Ascending aorta (tissue), 2 donors: ENCODE results near the gene ATF2. TPM values are rescaled to one million over a fixed set of nuclear protein-coding genes. Genes with fewer than 3 reads are reported as not detected.

ENCODE experiments used
- DNase-seq, 2 donors: peaks; one replicate each; pipeline ENCODE4 v3.0.0-alpha.2; 2019; ENCODE audit warnings: low spot score in 2 of 2
- H3K27ac ChIP-seq, 2 donors: fragments of 200-600 bp; sonication (generic); one replicate each; pipeline ENCODE4 v1.5.1; 2016 to 2017; ENCODE audit warnings: mild to moderate bottlenecking in 1 of 2
- H3K27me3 ChIP-seq: fragments of 200-600 bp; sonication (generic); one replicate; pipeline ENCODE4 v1.5.1; 2017
- H3K36me3 ChIP-seq, 2 donors: fragments of 200-600 bp; sonication (generic); one replicate each; pipeline ENCODE4 v1.5.1; 2016
- H3K4me1 ChIP-seq, 2 donors: fragments of 200-600 bp; sonication (generic); one replicate each; pipeline ENCODE4 v1.5.1; 2016 to 2017; ENCODE audit warnings: mild to moderate bottlenecking in 1 of 2
- H3K4me3 ChIP-seq, 2 donors: fragments of 200-600 bp; sonication (generic); one replicate each; pipeline ENCODE4 v1.5.1; 2016 to 2017; ENCODE audit warnings: mild to moderate bottlenecking in 1 of 2
- H3K9me3 ChIP-seq, 2 donors: fragments of 200-600 bp; sonication (generic); one replicate each; pipeline ENCODE4 v1.5.1; 2016
- CTCF ChIP-seq, 3 experiments: fragments of 200-600 bp in 2 of 3; fragments of 450-650 bp in 1 of 3; sonication (generic) in 2 of 3; IDR thresholded peaks; one replicate each; pipeline ENCODE4 v1.5.1; 2016 to 2019; ENCODE audit warnings: antibody characterized with exemption in 3 of 3, mild to moderate bottlenecking in 1 of 3, moderate library complexity in 1 of 3
- intact Hi-C: fragments of 100-400 bp; cut with DNase I; formaldehyde crosslinking; loops from one replicate; pipeline ENCODE4 v1.15.1; 2023
- total RNA-seq: library from RNA; depleted of rRNA; stranded (reverse); fragments of >200 nt; gene quantifications from one replicate; pipeline ENCODE4 v1.1.0, GENCODE V29; 2016

The ATF2 gene
- total RNA-seq, 1 donor from 2014 or later = 84.8 TPM

- Histone ChIP-seq H3K27ac (no peak overlapping the region), H3K4me1 (peaks cover 0 to 2% of the 10 kb centered on the region in 2 donors), H3K27me3 (no peaks in the 10 kb centered on the region), H3K36me3 (peaks cover 0 to 15% of the 10 kb centered on the region in 2 donors), H3K4me3 (no peak overlapping the region), H3K9me3 (no peaks in the 10 kb centered on the region)
- TF ChIP-seq CTCF (IDR thresholded peaks at IDR 0.05) = no peak
- intact Hi-C loops = no loop called here
- DNase-seq = no peak
Observed at GRCh38 chr2:175137793-175138192, 30.2 kb downstream of the ATF2 start.

DNA sequence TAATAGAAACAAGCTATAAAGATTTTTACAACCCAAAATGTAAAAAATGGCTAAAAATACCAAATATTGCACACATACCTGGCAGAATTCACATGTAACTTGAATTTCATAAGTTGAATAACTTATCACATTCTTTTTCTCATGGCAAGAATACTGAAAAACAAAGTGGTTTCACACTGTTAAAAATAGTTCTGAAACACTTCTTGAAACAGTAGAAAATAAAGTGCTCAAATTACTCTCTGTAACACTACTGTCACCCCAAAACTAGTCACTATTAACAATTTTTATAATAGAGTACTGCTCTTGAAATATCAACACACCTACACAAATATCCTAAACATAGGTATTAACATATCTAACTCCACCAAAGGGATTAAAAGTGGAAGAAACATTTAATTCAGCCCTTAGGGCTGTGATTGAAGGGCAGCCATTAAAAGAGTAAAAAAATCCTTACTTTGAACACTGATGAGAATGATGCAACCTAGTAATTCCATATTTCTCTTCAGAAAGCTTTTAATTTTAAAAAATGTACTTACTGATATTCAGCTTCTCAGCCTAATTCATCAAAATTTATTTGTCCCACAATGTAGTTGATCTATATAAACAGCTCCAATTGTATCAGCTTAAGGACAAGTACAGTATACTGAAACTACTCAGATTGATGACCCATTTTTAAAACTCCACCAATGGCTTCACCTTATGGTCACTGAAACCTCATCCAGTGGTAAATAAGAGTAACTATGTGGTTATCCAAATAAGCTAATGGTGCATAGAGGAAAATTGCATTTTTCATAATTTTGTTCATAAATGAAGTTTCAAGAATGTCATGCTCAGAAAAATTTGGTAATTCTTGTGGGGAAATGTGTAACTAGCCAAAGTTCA is 31.4 kb downstream of the ATF2 start:
- intact Hi-C loops = no loop called here
- peaks cover 0 to 15% of the 10 kb centered on the region in 2 donors for H3K36me3 ChIP-seq

DNA sequence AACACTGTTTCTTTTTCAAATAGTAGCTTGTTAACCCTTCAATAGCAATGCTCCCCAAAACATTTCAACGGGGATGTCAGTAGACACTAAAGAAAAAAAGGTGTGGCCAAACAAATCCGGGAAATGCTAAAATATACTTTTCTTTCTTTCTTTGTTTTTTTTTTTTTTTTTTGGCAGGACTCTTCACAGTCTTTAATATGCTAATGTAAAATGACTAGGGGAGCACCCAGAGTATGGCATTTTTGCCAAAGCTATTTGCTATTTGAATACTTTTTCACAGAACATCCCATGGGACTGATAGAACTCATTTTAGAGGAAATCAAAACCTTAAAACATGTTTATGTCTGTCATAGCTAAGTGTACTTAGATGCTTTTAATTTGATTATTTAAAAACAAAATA is 32.1 kb downstream of the ATF2 start:
- Histone ChIP-seq H3K9me3 (no peaks in the 10 kb centered on the region), H3K4me1 (peaks cover 0 to 2% of the 10 kb centered on the region in 2 donors), H3K27ac (no peak overlapping the region), H3K4me3 (no peak overlapping the region), H3K27me3 (no peaks in the 10 kb centered on the region), H3K36me3 (peaks cover 0 to 15% of the 10 kb centered on the region in 2 donors)
- no peak for DNase-seq
- intact Hi-C loops = no loop called here
- TF ChIP-seq CTCF (IDR thresholded peaks at IDR 0.05) = no peak

More for the DNA sequence above, 31.4 kb downstream of the ATF2 start:
- H3K9me3 ChIP-seq = no peaks in the 10 kb centered on the region
- H3K27ac ChIP-seq = no peak overlapping the region
- no peak for TF ChIP-seq CTCF (IDR thresholded peaks at IDR 0.05)
- no peaks in the 10 kb centered on the region for H3K27me3 ChIP-seq
- H3K4me1 ChIP-seq = peaks cover 0 to 2% of the 10 kb centered on the region in 2 donors
- no peak overlapping the region for H3K4me3 ChIP-seq
- no peak for DNase-seq

DNA sequence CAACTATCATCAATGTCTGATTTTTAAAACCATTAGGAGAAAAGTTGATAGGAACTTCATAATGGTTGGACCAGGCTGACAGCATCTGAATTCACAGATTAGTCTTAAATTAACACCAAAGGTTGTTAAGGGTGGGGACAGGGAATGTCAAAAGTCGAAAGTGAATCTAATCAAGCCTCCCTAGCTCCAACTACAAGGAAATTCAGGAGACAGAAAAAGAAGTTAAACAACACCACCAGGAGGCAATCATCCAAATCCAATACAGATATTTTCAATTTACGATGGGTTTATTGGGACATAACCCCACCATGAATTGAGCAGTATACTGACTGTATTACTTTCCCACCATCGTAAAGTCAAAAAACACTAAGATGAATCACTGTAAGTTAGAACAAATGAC is 32.8 kb downstream of the ATF2 start:
- intact Hi-C loops = no loop called here
- Histone ChIP-seq H3K27ac (no peak overlapping the region), H3K4me1 (peaks cover 0 to 2% of the 10 kb centered on the region in 2 donors), H3K27me3 (no peaks in the 10 kb centered on the region), H3K36me3 (peaks cover 0 to 15% of the 10 kb centered on the region in 2 donors), H3K4me3 (no peak overlapping the region), H3K9me3 (no peaks in the 10 kb centered on the region)
- no peak for DNase-seq
- TF ChIP-seq CTCF (IDR thresholded peaks at IDR 0.05) = no peak

DNA sequence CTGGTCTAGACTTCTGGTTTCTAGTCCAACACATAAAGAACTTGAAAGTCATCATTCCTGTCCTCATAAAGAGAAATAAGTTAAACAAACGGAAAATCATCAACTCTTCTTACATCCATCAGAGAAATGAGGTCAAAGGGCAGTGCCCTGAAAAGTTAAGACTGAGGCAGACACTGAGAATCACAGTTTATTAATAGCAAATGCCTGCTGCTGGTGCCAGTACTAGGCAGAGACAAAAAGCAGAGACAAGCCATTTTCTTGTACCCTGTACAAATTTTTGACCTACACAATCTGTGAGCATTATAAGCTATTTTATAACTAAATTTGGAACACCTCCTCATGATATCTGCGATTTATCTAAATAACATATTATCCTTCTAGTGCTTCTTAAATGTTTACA is 36.8 kb downstream of the ATF2 start:
- H3K27me3 ChIP-seq = no peaks in the 10 kb centered on the region
- TF ChIP-seq CTCF (IDR thresholded peaks at IDR 0.05) = no peak
- no peak overlapping the region for H3K27ac ChIP-seq
- peaks cover 0 to 2% of the 10 kb centered on the region in 2 donors for H3K4me1 ChIP-seq
- DNase-seq = no peak
- no peaks in the 10 kb centered on the region for H3K9me3 ChIP-seq
- intact Hi-C loops = no loop called here
- peaks cover 0 to 39% of the 10 kb centered on the region in 2 donors for H3K36me3 ChIP-seq
- H3K4me3 ChIP-seq = no peak overlapping the region
